Lung (tissue), 16 donors: Measurements from ENCODE around the gene MRTFB. TPM values are rescaled to one million over a fixed set of nuclear protein-coding genes. Genes with fewer than 3 reads are reported as not detected.
"Not testable (repeated sequence)": the region's sequence is repeated elsewhere in the genome, so short reads cannot be mapped to it uniquely, and the experiment has no call there.

ENCODE experiments used
- ATAC-seq: fragments of 200-7000 bp; cut with Tn5 transposase; one replicate; pipeline ENCODE4 v1.9.1; 2020; ENCODE audit warnings: moderate number of reproducible peaks; ENCODE audit not compliant: insufficient read depth, low FRiP score
- DNase-seq, 3 donors: peaks; one replicate each; pipeline ENCODE4 v3.0.0-alpha.2; 2013 to 2017
- H3K27ac ChIP-seq, 2 donors: one replicate each; pipeline ENCODE4 v1.5.1; 2013; ENCODE audit warnings: mild to moderate bottlenecking in 2 of 2, moderate library complexity in 2 of 2, control low read depth in 1 of 2, inconsistent platforms in 1 of 2, low read depth in 1 of 2, low read length in 1 of 2
- H3K27me3 ChIP-seq, 3 donors: one replicate each; pipeline ENCODE4 v1.5.1; 2013; ENCODE audit warnings: low read length in 2 of 3; ENCODE audit not compliant: control insufficient read depth in 3 of 3, insufficient read depth in 3 of 3
- H3K36me3 ChIP-seq, 4 donors: one replicate each; pipeline ENCODE4 v1.5.1; 2013; ENCODE audit warnings: low read length in 4 of 4, mild to moderate bottlenecking in 1 of 4, moderate library complexity in 1 of 4; ENCODE audit not compliant: control insufficient read depth in 4 of 4, insufficient read depth in 4 of 4
- H3K4me1 ChIP-seq, 5 donors: one replicate each; pipeline ENCODE4 v1.5.1; 2013; ENCODE audit warnings: low read length in 5 of 5, mild to moderate bottlenecking in 2 of 5, moderate library complexity in 1 of 5; ENCODE audit not compliant: control insufficient read depth in 5 of 5, insufficient read depth in 5 of 5
- H3K4me3 ChIP-seq: one replicate; pipeline ENCODE4 v1.5.1; 2013; ENCODE audit warnings: mild to moderate bottlenecking, control low read depth, moderate library complexity
- H3K9ac ChIP-seq, 2 donors: one replicate each; pipeline ENCODE4 v1.5.1; 2013; ENCODE audit warnings: low read length in 2 of 2, control low read depth in 1 of 2; ENCODE audit not compliant: insufficient read depth in 1 of 2
- H3K9me3 ChIP-seq, 4 donors: one replicate each; pipeline ENCODE4 v1.5.1; 2013; ENCODE audit warnings: low read length in 3 of 4, mild to moderate bottlenecking in 1 of 4, moderate library complexity in 1 of 4; ENCODE audit not compliant: control insufficient read depth in 4 of 4, insufficient read depth in 3 of 4
- CTCF ChIP-seq: IDR thresholded peaks from 2 replicates; pipeline ENCODE4 v1.5.1; 2012; ENCODE audit warnings: mild to moderate bottlenecking; ENCODE audit errors: control extremely low read depth, extremely low read depth
- WGBS, 2 donors: extraction: QIAGEN DNeasy Blood & Tissue Kit; methylation state at CpG; one replicate each; pipeline ENCODE4 v1.1.7; 2013; 5-methylcytosine and 5-hydroxymethylcytosine counted together
- long read RNA-seq, 5 donors: transcript quantifications; one replicate each; lab custom pipeline, GENCODE V29; 2026
- polyA plus RNA-seq, 2 donors: library from polyadenylated mRNA; stranded (reverse); fragments of 200-250 nt; gene quantifications; one replicate each; pipeline ENCODE4 v1.2.1, GENCODE V29; 2013
- total RNA-seq, 2 donors: library from RNA; depleted of rRNA in 1 of 2; stranded (reverse); fragments of >200 nt in 1 of 2; gene quantifications; one replicate each; pipeline ENCODE4 v1.2.1, GENCODE V29; 2014 to 2021
- donor health status: control.
- donor health status: control.
- donor health status: Bipolar disorder and iron deficiency.
- donor health status: healthy.
- donor health status: DM: yes; HTN: yes; CAD: no.

Gene MRTFB
- total RNA-seq (10 to 100 TPM; 45.5 to 50.9 TPM), polyA plus RNA-seq (10 to 100 TPM in 1 of 2 donors, 1 to 10 TPM in 1; 8.8 to 10.1 TPM)
- long read RNA-seq, donor 1, result 0 reads
- long read RNA-seq, donor 2, full-length matches to known transcripts, result 1 of 1 reads
- long read RNA-seq, donor 2, partial matches to known transcripts, result 0 of 1 reads
- long read RNA-seq, donor 2, other reads (novel, unspliced or antisense), result 0 of 1 reads
- long read RNA-seq, donor 3, result 0 reads
- long read RNA-seq, donor 4, result 0 reads
- long read RNA-seq, donor 5, full-length matches to known transcripts, result 2 of 7 reads
- long read RNA-seq, donor 5, partial matches to known transcripts, result 5 of 7 reads
- long read RNA-seq, donor 5, other reads (novel, unspliced or antisense), result 0 of 7 reads

GRCh38 chr16:14070877-14071575 lies at the start of gene MRTFB:
TSS of gene MRTFB (plus strand) at chr16:14071319. CDS start at chr16:14140607, 69,288 bp downstream.
- WGBS, 2 donors, result 2% methylated on average over 45 to 86 of the region's 86 CpGs
- peaks cover 2 to 10% (median 5%) of the 10 kb centered on the region in 5 donors for H3K4me1 ChIP-seq
- H3K27ac ChIP-seq, result peak within 1 kb of the TSS; percentile 84 to 88
- ATAC-seq (peak; percentile 90), DNase-seq (peak; percentile 84 to 88 (median 87))
- H3K27me3 ChIP-seq, result no peaks in the 10 kb centered on the region
- TF ChIP-seq CTCF, result no peak
- H3K9ac ChIP-seq, result peak within 1 kb of the TSS; percentile 37 to 82
- peak within 1 kb of the TSS; percentile 84 for H3K4me3 ChIP-seq
- no peaks in the 10 kb centered on the region for H3K36me3 ChIP-seq
- H3K9me3 ChIP-seq, result no peaks in the 10 kb centered on the region

GRCh38 chr16:14023526-14023925 lies 47.6 kb upstream of the MRTFB start:
- not testable (repeated sequence) for H3K9me3 ChIP-seq, H3K36me3 ChIP-seq, H3K27ac ChIP-seq, ATAC-seq, DNase-seq, H3K9ac ChIP-seq, H3K27me3 ChIP-seq, H3K4me1 ChIP-seq, H3K4me3 ChIP-seq
- WGBS, 2 donors, result 80 to 98% methylated on average over 4 of the region's 4 CpGs

GRCh38 chr16:14024283-14024682 lies 46.8 kb upstream of the MRTFB start:
- 26 to 29% methylated on average over 2 of the region's 2 CpGs for WGBS, 2 donors
- H3K27me3 ChIP-seq, result no peaks in the 10 kb centered on the region
- no peak for TF ChIP-seq CTCF
- no peaks in the 10 kb centered on the region for H3K9me3 ChIP-seq
- ATAC-seq, result no peak
- H3K27ac ChIP-seq, result no peak overlapping the region
- H3K36me3 ChIP-seq, result no peaks in the 10 kb centered on the region
- H3K4me3 ChIP-seq, result no peak overlapping the region
- no peak for DNase-seq
- H3K4me1 ChIP-seq, result peaks cover 0 to 4% (median 0%) of the 10 kb centered on the region in 5 donors
- H3K9ac ChIP-seq, result no peak overlapping the region

GRCh38 chr16:14026572-14027285 lies 44.4 kb upstream of the MRTFB start:
- Histone ChIP-seq H3K27me3 (no peaks in the 10 kb centered on the region), H3K36me3 (no peaks in the 10 kb centered on the region), H3K9me3 (no peaks in the 10 kb centered on the region), H3K9ac (no peak overlapping the region), H3K4me1 (peaks cover 0 to 4% (median 0%) of the 10 kb centered on the region in 5 donors), H3K27ac (no peak overlapping the region), H3K4me3 (no peak overlapping the region)
- TF ChIP-seq CTCF, result no peak
- 97% methylated on average over 3 of the region's 3 CpGs for WGBS, 2 donors
- no peak for DNase-seq
- no peak for ATAC-seq
